Left lobe of liver (tissue), 2 donors: ENCODE data around the gene ARL2BP. TPM values are rescaled to one million over a fixed set of nuclear protein-coding genes. Genes with fewer than 3 reads are reported as not detected.
A peak's percentile ranks its signal among the peaks of the same experiment; 100 is the strongest.
"Not testable (repeated sequence)": the region's sequence is repeated elsewhere in the genome, so short reads cannot be mapped to it uniquely, and the experiment has no call there.

Experiments used
- ATAC-seq: fragments of 200-7000 bp; cut with Tn5 transposase; one replicate; pipeline ENCODE4 v1.9.1; 2020; ENCODE audit warnings: mild to moderate bottlenecking, moderate library complexity
- DNase-seq: peaks from one replicate; pipeline ENCODE4 v3.0.0-alpha.2; 2020; ENCODE audit warnings: low spot score
- total RNA-seq: library from RNA; stranded (reverse); gene quantifications from one replicate; pipeline ENCODE4 v1.2.1, GENCODE V29; 2021
- donor health status: DM: no; HTN: no; CAD: no; lungs with moderate emphysema.
- donor health status: DM: no; HTN: yes; CAD: no.

Gene ARL2BP
- 17.1 TPM for total RNA-seq

DNA sequence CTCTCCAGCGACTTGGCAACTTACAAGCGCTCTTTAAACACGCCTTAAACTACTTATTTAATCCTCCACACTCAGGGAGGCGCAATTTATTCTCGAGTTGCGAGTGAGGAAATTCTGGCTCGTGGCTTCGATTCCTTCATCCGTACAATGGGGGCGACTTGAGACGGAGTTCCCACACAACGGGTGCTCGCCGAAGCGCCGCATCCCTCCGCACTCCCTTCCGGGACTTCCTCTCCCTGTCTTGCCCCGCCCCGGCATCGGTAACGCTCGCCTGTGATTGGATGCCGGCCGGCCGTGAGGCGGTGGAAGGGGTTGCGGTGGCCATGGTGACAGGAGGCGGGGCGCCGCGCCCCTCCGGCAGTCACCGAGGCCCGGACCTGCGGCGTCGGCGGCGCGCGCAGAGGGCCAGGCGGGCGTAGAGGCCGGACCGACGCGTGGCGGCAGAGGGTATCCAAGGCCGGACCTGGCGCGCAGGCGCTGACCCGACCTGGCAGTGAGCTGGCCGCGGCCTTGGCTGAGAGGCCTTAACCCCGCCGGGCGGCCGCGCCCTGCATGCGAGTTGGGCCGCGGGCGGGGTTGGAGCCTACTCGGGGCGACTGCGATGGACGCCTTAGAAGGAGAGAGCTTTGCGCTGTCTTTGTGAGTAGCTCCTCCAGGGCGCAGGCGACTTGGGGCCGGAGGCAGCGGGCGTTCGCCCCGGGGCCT lies at the start of gene ARL2BP:
Gene ARL2BP (plus strand): TSS at position 493 of the 705 bp plus-strand sequence. CDS start 109 bp downstream, at position 602.
- DNase-seq = peak; percentile 98
- ATAC-seq = peak; percentile 94

- DNase-seq (no peak), ATAC-seq (peak; percentile 52)
Measured at GRCh38 chr16:57196286-57196685, 48.8 kb upstream of the ARL2BP start.

DNA sequence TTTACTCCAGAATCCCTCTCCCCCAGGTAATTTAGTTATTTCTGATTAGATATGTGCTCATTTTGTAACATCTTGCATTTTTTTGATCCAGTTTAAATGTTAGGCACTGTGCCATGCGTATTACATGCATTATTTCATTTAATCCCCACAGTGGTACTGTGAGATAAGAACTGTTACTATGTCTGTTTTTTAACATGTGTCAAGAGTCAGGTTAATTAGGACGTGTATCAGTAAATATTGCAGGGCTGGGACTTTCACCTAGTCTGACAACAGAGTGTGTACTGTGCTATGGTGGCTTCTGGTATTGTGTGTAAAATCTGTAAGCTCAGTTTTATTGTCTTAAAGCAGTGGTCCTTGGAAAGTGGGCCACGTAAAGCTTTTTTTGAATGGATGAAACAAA lies 48.3 kb upstream of the ARL2BP start:
- no peak for DNase-seq
- peak; percentile 78 for ATAC-seq

- not testable (repeated sequence) for DNase-seq, ATAC-seq
Measured at GRCh38 chr16:57200321-57200720, 44.7 kb upstream of the ARL2BP start.

- not testable (repeated sequence) for ATAC-seq, DNase-seq
Measured at GRCh38 chr16:57200926-57201325, 44.1 kb upstream of the ARL2BP start.

- DNase-seq (no peak), ATAC-seq (no peak)
Measured at GRCh38 chr16:57202095-57202886, 42.8 kb upstream of the ARL2BP start.

GRCh38 chr16:57203451-57203850 lies 41.6 kb upstream of the ARL2BP start:
- ATAC-seq = no peak
- DNase-seq = no peak

- ATAC-seq = no peak
- DNase-seq = no peak
Measured at GRCh38 chr16:57204675-57205074, 40.4 kb upstream of the ARL2BP start.

GRCh38 chr16:57208926-57209325 lies 36.1 kb upstream of the ARL2BP start:
- DNase-seq = no peak
- no peak for ATAC-seq

DNA sequence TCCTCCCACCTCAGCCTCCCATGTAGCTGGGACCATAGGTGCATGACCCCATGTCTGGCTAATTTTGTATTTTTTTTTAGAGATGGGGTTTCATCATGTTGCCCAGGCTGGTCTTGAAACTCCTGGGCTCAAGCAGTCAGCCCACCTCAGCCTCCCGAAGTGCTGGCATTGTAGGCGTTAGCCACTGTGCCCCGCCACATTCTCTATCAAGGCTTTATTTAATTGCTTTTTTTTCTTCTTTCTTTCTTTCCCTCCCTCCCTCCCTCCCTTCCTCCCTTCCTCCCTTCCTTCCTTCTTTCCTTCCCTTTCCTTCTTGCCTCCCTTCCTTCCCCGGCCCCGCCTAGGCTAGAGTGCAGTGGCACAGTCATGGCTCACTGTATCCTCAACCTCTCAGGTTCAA lies 35.3 kb upstream of the ARL2BP start:
- DNase-seq = no peak
- no peak for ATAC-seq

DNA sequence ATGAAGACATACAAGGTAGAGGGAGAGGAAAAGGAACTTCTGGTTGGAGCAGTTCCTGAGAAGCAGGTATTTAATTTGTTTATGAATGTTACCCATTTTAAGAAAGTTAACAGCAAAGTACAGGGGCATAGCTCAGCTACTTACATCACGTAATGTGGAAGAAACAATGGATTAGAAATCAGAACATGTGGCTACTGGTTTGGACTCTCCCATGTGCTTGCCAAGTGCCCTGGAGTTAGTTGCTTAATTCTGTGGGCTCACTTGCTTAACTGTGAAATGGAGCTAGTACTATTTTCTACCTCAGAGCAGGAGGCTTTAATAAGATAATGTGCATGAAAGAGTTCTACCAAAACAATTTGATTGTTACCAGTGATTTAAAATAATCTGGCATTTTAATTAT lies 31.6 kb upstream of the ARL2BP start:
- ATAC-seq = peak; percentile 91

DNA sequence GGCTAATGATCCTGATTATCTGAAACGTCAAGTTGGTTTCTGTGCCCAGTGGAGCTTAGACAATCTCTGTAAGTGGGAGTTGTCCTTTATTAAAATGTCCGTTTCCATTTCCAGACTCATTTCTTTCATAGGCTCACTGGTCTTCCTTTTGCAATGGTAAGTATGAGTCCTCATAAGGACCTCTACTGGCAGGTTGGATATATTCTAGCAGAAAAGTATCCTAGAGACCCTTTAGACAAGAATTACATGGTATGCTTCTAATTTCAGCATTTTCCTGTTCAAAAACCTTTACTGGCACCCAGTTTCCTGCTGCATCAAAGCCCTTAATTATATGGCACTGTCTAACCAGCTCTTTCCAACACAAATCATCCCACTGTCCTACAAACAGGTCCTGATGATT lies 28.1 kb upstream of the ARL2BP start:
- ATAC-seq (no peak), DNase-seq (no peak)

More for the DNA sequence above, 31.6 kb upstream of the ARL2BP start:
- peak; percentile 53 for DNase-seq

DNA sequence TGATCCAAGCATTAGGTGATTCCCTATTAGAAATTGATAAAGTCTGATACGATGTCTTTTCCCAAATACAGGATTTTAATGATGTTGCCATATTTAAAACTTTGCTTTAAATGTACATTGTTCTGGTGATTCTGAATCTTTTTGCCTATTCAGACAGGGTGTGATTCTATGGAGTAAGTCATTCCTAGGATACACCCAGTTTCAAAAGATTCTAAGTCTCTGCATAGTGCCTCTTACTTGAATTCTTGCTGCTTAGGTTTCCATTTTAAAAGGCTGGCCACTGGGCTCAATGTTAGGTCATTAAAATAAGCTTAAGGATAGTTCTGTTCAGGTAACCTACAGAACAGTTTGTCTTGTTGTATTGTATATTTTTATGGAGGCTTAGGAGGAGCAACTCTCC lies 22.0 kb upstream of the ARL2BP start:
- ATAC-seq = no peak

GRCh38 chr16:57224651-57225335 lies 20.3 kb upstream of the ARL2BP start:
- no peak for DNase-seq
- ATAC-seq = no peak

More for the DNA sequence above, 22.0 kb upstream of the ARL2BP start:
- no peak for DNase-seq

DNA sequence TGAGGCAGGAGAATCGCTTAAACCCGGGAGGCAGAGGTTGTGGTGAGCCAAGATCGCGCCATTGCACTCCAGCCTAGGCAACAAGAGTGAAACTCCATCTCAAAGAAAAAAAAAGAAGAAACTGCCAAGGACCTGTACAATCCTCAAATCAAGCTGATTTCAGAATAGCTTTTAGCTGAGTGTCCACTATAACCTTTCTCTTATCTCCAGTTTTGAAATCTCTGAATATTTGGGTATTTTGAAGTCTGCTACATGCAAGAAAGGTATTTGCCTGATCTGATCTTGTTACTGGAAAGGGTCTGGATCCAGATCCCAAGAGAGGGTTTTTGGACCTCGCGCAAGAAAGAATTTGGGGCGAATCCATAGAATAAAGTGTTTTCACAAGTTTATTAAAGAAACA lies 19.1 kb upstream of the ARL2BP start:
- ATAC-seq = no peak
- DNase-seq = no peak

DNA sequence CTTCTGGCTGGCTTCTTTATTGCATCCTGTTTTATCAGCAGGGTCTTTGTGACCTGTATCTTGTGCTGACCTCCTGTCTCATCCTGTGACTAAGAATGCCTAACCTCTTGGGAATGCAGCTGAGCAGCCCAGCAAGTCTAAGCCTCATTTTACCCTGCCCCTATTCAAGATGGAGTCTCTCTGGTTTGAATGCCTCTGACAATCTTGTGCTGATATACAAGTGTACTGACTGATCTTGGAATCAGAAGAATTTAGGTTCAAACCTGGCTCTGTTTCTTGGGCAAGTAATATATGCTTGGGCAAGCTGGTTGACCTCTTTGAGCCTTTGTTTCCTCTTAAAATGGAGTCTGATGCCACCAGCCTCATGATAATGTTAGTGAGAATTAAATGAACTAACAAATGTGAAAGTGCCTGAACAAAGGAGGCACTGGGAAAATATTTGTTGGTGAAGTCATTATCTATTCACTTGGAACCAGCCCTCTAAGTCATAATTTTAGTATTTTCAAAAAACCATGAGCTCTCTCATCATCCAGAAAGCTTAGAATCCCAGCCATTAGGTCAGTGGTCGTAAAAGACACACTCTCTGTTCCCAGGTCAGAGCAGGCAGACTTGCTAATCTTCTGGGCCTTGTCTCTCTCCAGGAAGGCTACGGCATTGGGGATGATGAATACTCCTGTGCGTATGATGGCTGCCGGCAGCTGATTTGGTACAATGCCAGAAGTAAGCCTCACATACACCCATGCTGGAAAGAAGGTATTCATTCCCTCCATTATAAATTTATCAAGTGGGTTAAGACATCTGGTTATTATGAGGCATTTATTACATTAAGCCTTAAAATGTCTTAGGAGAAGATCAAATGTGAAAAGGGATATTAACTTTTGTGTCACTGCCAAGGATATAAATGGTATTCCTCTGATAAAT lies 18.1 kb upstream of the ARL2BP start:
- ATAC-seq = no peak
- no peak for DNase-seq

GRCh38 chr16:57229079-57229478 lies 16.0 kb upstream of the ARL2BP start:
- ATAC-seq = no peak
- no peak for DNase-seq

DNA sequence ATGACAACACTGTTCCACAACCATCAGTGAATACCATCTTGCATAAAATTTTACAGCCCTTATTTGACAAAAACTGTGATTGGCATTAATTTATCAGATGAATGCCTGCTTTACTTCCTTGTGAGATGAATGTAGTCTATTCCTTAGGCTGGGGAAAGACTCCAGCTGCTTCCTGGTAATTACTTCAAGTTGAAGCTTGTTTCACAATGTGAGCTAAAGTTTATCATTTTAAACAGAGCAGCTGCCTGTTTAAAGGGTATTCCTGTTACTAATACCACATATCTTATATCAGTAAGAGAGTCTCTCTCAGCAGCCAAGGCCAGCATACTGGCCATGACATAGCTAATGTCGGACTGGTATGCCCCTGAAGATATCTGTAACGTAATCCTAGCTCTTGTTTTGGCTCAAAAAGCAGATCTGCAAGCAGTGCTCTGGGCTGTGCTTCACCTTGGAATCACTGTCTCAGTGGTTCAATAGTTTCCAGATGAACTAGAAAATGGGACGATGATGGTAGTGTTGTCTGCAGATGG lies 13.2 kb upstream of the ARL2BP start:
- DNase-seq = no peak
- no peak for ATAC-seq

GRCh38 chr16:57233944-57234706 lies 10.9 kb upstream of the ARL2BP start:
- ATAC-seq = no peak
- no peak for DNase-seq

DNA sequence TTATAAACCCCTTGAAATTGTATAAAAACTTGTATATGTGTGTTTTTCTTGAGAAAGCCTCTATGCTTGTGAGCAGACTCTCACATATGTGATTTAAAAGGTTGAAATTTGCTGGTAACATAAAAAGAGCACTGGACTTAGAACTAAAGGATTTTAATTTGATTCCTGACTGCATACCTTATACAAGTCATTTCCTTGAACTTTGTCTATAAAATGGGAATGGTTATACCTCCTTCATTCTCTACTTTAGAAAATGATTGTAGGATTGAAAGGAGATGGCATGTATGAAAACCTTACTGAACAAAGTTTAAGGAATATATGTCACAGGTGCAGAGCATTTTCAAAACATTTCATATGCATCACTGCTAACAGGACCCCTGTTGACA lies 10.4 kb upstream of the ARL2BP start:
- ATAC-seq (no peak), DNase-seq (no peak)
